KOPT-K1 (cell line): ENCODE measurements around the gene NOSIP.

Source experiments
- H3K27ac ChIP-seq: fragments of 200-600 bp; sonication (generic); 2 replicates; pipeline ENCODE4 v1.5.1; 2016; ENCODE audit warnings: antibody characterized with exemption, mild to moderate bottlenecking, low read depth, low read length; ENCODE audit not compliant: poor library complexity, severe bottlenecking
- H3K36me3 ChIP-seq: fragments of 200-600 bp; sonication (generic); 2 replicates; pipeline ENCODE4 v1.5.1; 2017; ENCODE audit warnings: antibody characterized with exemption, mild to moderate bottlenecking, low read length, moderate library complexity; ENCODE audit not compliant: insufficient read depth
- H3K9me3 ChIP-seq: fragments of 200-600 bp; sonication (generic); 2 replicates; pipeline ENCODE4 v1.5.1; 2017; ENCODE audit warnings: antibody characterized with exemption, low read length, mild to moderate bottlenecking; ENCODE audit not compliant: insufficient read depth, poor library complexity, severe bottlenecking

Gene NOSIP

GRCh38 chr19:49528211-49528771 lies 52.1 kb downstream of the NOSIP start:
- H3K27ac ChIP-seq: no peak overlapping the region
- H3K9me3 ChIP-seq: no peaks in the 10 kb centered on the region
- no peaks in the 10 kb centered on the region for H3K36me3 ChIP-seq

- Histone ChIP-seq H3K27ac (no peak overlapping the region), H3K36me3 (no peaks in the 10 kb centered on the region), H3K9me3 (no peaks in the 10 kb centered on the region)
Measured at GRCh38 chr19:49524812-49525455, 55.4 kb downstream of the NOSIP start.

- H3K9me3 ChIP-seq: no peaks in the 10 kb centered on the region
- H3K36me3 ChIP-seq: no peaks in the 10 kb centered on the region
- no peak overlapping the region for H3K27ac ChIP-seq
Measured at GRCh38 chr19:49520705-49521319, 59.5 kb downstream of the NOSIP start.

DNA sequence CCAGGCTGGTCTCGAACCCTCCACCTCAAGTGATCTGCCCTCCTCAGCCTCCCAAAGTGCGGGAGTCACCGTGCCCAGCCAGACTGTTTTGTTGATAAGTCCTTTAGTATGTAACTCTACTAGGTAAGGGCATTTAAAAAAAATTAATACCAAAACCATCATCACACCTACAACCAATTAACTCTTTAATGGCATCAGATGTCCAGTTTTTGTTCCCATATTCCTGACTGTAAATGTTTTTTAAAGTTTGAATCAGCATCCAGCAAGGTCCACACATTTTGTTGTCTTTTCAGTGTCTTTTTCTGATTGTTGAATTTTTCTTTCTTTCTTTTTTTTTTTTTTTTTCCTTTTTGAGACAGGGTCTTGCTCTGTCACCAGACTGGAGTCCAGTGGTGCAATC lies 62.3 kb downstream of the NOSIP start:
- Histone ChIP-seq H3K36me3 (no peaks in the 10 kb centered on the region), H3K27ac (no peak overlapping the region), H3K9me3 (no peaks in the 10 kb centered on the region)

- Histone ChIP-seq H3K27ac (no peak overlapping the region), H3K36me3 (no peaks in the 10 kb centered on the region), H3K9me3 (no peaks in the 10 kb centered on the region)
Measured at GRCh38 chr19:49515767-49516166, 64.6 kb downstream of the NOSIP start.

GRCh38 chr19:49514151-49514550 lies 66.2 kb downstream of the NOSIP start:
- no peak overlapping the region for H3K27ac ChIP-seq
- no peaks in the 10 kb centered on the region for H3K9me3 ChIP-seq
- no peaks in the 10 kb centered on the region for H3K36me3 ChIP-seq

GRCh38 chr19:49513746-49514118 lies 66.6 kb downstream of the NOSIP start:
- no peaks in the 10 kb centered on the region for H3K36me3 ChIP-seq
- peak overlapping the region; percentile 57 for H3K27ac ChIP-seq
- no peaks in the 10 kb centered on the region for H3K9me3 ChIP-seq

GRCh38 chr19:49512970-49513745 lies 67.2 kb downstream of the NOSIP start:
- Histone ChIP-seq H3K36me3 (no peaks in the 10 kb centered on the region), H3K9me3 (no peaks in the 10 kb centered on the region), H3K27ac (peak overlapping the region; percentile 57)

- Histone ChIP-seq H3K9me3 (no peaks in the 10 kb centered on the region), H3K27ac (no peak overlapping the region), H3K36me3 (no peaks in the 10 kb centered on the region)
Measured at GRCh38 chr19:49507803-49508494, 72.4 kb downstream of the NOSIP start.

- H3K36me3 ChIP-seq: no peaks in the 10 kb centered on the region
- no peaks in the 10 kb centered on the region for H3K9me3 ChIP-seq
- H3K27ac ChIP-seq: no peak overlapping the region
Measured at GRCh38 chr19:49506575-49507105, 73.7 kb downstream of the NOSIP start.
